Brain microvascular endothelial cell (primary cell): ENCODE measurements around the gene AXIN1.

ENCODE experiments used
- DNase-seq: peaks from one replicate; pipeline ENCODE4 v3.0.0-alpha.2; 2020
- H3K27ac ChIP-seq: fragments of 250-450 bp; sonication (Bioruptor Pico); 2 replicates; pipeline ENCODE4 v1.5.1; 2020; ENCODE audit warnings: mild to moderate bottlenecking, moderate library complexity
- H3K27me3 ChIP-seq: fragments of 250-450 bp; sonication (Bioruptor Pico); replicated peaks from 2 replicates; pipeline ENCODE4 v1.5.1; 2020; ENCODE audit warnings: mild to moderate bottlenecking
- H3K36me3 ChIP-seq: fragments of 250-450 bp; sonication (Bioruptor Pico); replicated peaks from 2 replicates; pipeline ENCODE4 v1.5.1; 2020; ENCODE audit warnings: mild to moderate bottlenecking
- H3K4me3 ChIP-seq: 2 replicates; pipeline ENCODE4 v1.5.1; 2011; ENCODE audit warnings: low read depth, mild to moderate bottlenecking, control low read depth, low read length, moderate library complexity
- in situ Hi-C: cut with HindIII; loops from 2 replicates; pipeline ENCODE4 v1.10.0; 2017; ENCODE audit warnings: low sequenced_read_pairs, low pct_ligation_motif_present
- TF ChIP-seq, protein P1 (sequence below): IDR thresholded peaks from 2 replicates; pipeline ENCODE4 v1.5.1; 2011; ENCODE audit warnings: low read depth, mild to moderate bottlenecking, moderate library complexity, low read length, control low read depth, inconsistent platforms; ENCODE audit errors: missing control alignments

AXIN1 gene

GRCh38 chr16:370979-371514, 18.5 kb upstream of the AXIN1 start:
- no peak for DNase-seq
- H3K27ac ChIP-seq, result no peak overlapping the region
- in situ Hi-C loops, result no loop called here
- peak overlapping the region; percentile 48 for H3K4me3 ChIP-seq
- H3K36me3 ChIP-seq, result peaks cover 48% of the 10 kb centered on the region
- TF ChIP-seq, protein P1, sequence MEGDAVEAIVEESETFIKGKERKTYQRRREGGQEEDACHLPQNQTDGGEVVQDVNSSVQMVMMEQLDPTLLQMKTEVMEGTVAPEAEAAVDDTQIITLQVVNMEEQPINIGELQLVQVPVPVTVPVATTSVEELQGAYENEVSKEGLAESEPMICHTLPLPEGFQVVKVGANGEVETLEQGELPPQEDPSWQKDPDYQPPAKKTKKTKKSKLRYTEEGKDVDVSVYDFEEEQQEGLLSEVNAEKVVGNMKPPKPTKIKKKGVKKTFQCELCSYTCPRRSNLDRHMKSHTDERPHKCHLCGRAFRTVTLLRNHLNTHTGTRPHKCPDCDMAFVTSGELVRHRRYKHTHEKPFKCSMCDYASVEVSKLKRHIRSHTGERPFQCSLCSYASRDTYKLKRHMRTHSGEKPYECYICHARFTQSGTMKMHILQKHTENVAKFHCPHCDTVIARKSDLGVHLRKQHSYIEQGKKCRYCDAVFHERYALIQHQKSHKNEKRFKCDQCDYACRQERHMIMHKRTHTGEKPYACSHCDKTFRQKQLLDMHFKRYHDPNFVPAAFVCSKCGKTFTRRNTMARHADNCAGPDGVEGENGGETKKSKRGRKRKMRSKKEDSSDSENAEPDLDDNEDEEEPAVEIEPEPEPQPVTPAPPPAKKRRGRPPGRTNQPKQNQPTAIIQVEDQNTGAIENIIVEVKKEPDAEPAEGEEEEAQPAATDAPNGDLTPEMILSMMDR, result no peak
- H3K27me3 ChIP-seq, result no peaks in the 10 kb centered on the region

GRCh38 chr16:370443-370842, 17.9 kb upstream of the AXIN1 start, which contains the start of gene MRPL28:
Gene MRPL28, minus strand, starts transcription at chr16:370538. Its CDS starts 320 bp downstream, at chr16:370218.
- H3K4me3 ChIP-seq, result peak within 1 kb of the TSS; percentile 48
- in situ Hi-C loops, result no loop called here
- TF ChIP-seq, protein P1, result no peak
- peaks cover 45% of the 10 kb centered on the region for H3K36me3 ChIP-seq
- H3K27ac ChIP-seq, result no peak within 1 kb of the TSS
- H3K27me3 ChIP-seq, result no peaks in the 10 kb centered on the region
- DNase-seq, result peak; percentile 95

DNA sequence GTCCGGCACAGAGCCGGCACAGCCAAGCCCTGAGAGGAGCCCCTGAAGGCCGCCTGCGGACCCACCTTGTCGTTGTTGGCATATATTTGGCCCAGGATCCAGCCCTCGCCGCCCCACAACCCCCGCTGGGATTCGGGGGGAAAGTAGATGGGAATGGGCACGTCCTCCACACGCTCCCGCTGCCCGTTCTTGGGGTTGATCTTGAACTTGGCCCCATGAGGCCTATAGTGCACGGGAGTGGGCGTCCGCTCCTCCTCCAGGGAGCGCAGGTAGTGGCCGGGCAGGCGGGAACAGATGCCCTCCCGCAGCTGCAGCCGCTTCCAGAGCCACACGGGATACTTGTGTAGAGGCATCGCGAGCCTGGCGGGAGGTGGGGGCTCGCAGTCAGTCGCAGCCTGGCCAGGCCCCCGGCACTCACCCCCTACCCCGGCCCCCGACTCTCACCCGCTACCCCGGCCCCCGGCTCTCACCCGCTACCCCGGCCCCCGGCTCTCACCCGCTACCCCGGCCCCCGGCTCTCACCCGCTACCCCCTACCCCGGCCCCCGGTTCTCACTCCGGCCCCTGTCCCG, 17.4 kb upstream of the AXIN1 start:
- H3K36me3 ChIP-seq, result peaks cover 45% of the 10 kb centered on the region
- no peaks in the 10 kb centered on the region for H3K27me3 ChIP-seq
- H3K27ac ChIP-seq, result no peak overlapping the region
- in situ Hi-C loops, result no loop called here
- TF ChIP-seq, protein P1, result no peak
- peak overlapping the region; percentile 48 for H3K4me3 ChIP-seq
- DNase-seq, result no peak

DNA sequence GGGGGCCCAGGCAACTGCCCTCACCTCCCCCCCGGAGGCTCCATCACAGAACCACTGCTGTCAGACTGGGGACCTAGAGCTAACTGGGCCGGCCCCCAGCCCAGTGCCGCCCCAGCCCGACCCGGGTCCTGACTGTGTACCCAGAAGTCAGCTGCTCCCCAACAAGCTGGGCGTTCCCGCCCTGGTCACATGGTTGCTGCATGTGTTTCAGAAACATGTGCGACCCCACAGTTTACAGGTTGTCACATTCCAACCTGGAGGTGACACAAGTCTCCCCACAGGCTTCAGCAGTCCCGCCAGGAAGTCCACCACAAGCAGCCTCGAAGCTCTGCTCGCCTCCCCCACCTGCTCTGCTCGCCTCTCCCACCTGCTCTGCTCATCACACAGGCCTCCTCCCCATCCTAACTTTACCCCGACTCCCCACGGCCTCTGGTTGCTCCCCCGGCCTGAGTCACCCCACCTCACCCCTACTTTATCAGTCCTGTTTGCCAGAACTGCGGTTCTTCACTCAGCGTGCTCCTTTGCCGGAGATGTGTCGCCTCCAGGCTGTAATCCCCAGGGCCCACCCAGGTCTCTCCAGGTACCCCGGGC, 16.8 kb upstream of the AXIN1 start:
- no peak overlapping the region for H3K27ac ChIP-seq
- in situ Hi-C loops, result no loop called here
- no peaks in the 10 kb centered on the region for H3K27me3 ChIP-seq
- peak overlapping the region; percentile 48 for H3K4me3 ChIP-seq
- TF ChIP-seq, protein P1, result no peak
- peaks cover 41% of the 10 kb centered on the region for H3K36me3 ChIP-seq
- DNase-seq, result no peak

- TF ChIP-seq, protein P1, result no peak
- peaks cover 33% of the 10 kb centered on the region for H3K36me3 ChIP-seq
Measured at GRCh38 chr16:368388-369158, 16.1 kb upstream of the AXIN1 start.

More at GRCh38 chr16:368388-369158, 16.1 kb upstream of the AXIN1 start:
- H3K4me3 ChIP-seq, result no peak overlapping the region
- no peaks in the 10 kb centered on the region for H3K27me3 ChIP-seq
- H3K27ac ChIP-seq, result no peak overlapping the region
- in situ Hi-C loops, result no loop called here
- DNase-seq, result no peak
